NCI-H748 (cell line): ENCODE measurements around the gene PAIP1.
"Not testable (repeated sequence)": the region's sequence is repeated elsewhere in the genome, so short reads cannot be mapped to it uniquely, and the experiment has no call there.

Source experiments
- DNase-seq: peaks from one replicate; lab custom pipeline; 2025; ENCODE audit not compliant: unreplicated experiment; lab: John Stamatoyannopoulos, UW

The PAIP1 gene

GRCh38 chr5:43556857-43557542, at the start of gene PAIP1:
TSS of gene PAIP1 (minus strand) at chr5:43557077. CDS start at chr5:43556846, 231 bp downstream.
- DNase-seq = peak; percentile 97

GRCh38 chr5:43606351-43606750, 49.5 kb upstream of the PAIP1 start:
- no peak for DNase-seq

GRCh38 chr5:43604699-43605098, 47.8 kb upstream of the PAIP1 start:
- no peak for DNase-seq

GRCh38 chr5:43603344-43604217, 46.7 kb upstream of the PAIP1 start:
- DNase-seq = peak; percentile 96

- peak; percentile 95 for DNase-seq
Observed at GRCh38 chr5:43602461-43603343, 45.8 kb upstream of the PAIP1 start, which contains the start of gene NNT. TSS of gene NNT (plus strand) at chr5:43603180. CDS start at chr5:43609196, 6,016 bp downstream.

GRCh38 chr5:43601454-43602260, 44.8 kb upstream of the PAIP1 start:
- peak; percentile 79 for DNase-seq

GRCh38 chr5:43598927-43599326, 42.0 kb upstream of the PAIP1 start:
- not testable (repeated sequence) for DNase-seq

- DNase-seq = no peak
Observed at GRCh38 chr5:43592363-43592762, 35.5 kb upstream of the PAIP1 start.

- DNase-seq = no peak
Observed at GRCh38 chr5:43590700-43591099, 33.8 kb upstream of the PAIP1 start.

- DNase-seq = no peak
Observed at GRCh38 chr5:43589310-43589709, 32.4 kb upstream of the PAIP1 start.

GRCh38 chr5:43588842-43589241, 32.0 kb upstream of the PAIP1 start:
- DNase-seq = no peak

- DNase-seq = no peak
Observed at GRCh38 chr5:43584166-43584699, 27.4 kb upstream of the PAIP1 start.

- no peak for DNase-seq
Observed at GRCh38 chr5:43583724-43584123, 26.8 kb upstream of the PAIP1 start.

- no peak for DNase-seq
Observed at GRCh38 chr5:43582082-43583005, 25.5 kb upstream of the PAIP1 start.

- DNase-seq = no peak
Observed at GRCh38 chr5:43581398-43581797, 24.5 kb upstream of the PAIP1 start.

GRCh38 chr5:43580402-43581210, 23.7 kb upstream of the PAIP1 start:
- not testable (repeated sequence) for DNase-seq

- no peak for DNase-seq
Observed at GRCh38 chr5:43573058-43573457, 16.2 kb upstream of the PAIP1 start.

GRCh38 chr5:43572357-43572756, 15.5 kb upstream of the PAIP1 start:
- DNase-seq = no peak
